Choroid plexus epithelial cell (primary cell): ENCODE results near the gene MNX1.
A peak's percentile ranks its signal among the peaks of the same experiment; 100 is the strongest.

Source experiments
- DNase-seq: peaks from one replicate; pipeline ENCODE4 v3.0.0-alpha.2; 2010; ENCODE audit warnings: low read depth
- H3K4me3 ChIP-seq: 2 replicates; pipeline ENCODE4 v1.5.1; 2011; ENCODE audit warnings: low read depth, mild to moderate bottlenecking, control low read depth, low read length, moderate library complexity
- TF ChIP-seq, protein P1 (sequence below): conservative IDR thresholded peaks from 2 replicates; pipeline ENCODE4 v1.5.1; 2011; ENCODE audit warnings: low read depth, mild to moderate bottlenecking, control low read depth, inconsistent platforms, low read length, moderate library complexity

The MNX1 gene

GRCh38 chr7:157004521-157005455 is 5.7 kb downstream of the MNX1 start:
- H3K4me3 ChIP-seq, result no peak overlapping the region

GRCh38 chr7:157003756-157004520 is 6.5 kb downstream of the MNX1 start:
- no peak overlapping the region for H3K4me3 ChIP-seq
- TF ChIP-seq, protein P1, sequence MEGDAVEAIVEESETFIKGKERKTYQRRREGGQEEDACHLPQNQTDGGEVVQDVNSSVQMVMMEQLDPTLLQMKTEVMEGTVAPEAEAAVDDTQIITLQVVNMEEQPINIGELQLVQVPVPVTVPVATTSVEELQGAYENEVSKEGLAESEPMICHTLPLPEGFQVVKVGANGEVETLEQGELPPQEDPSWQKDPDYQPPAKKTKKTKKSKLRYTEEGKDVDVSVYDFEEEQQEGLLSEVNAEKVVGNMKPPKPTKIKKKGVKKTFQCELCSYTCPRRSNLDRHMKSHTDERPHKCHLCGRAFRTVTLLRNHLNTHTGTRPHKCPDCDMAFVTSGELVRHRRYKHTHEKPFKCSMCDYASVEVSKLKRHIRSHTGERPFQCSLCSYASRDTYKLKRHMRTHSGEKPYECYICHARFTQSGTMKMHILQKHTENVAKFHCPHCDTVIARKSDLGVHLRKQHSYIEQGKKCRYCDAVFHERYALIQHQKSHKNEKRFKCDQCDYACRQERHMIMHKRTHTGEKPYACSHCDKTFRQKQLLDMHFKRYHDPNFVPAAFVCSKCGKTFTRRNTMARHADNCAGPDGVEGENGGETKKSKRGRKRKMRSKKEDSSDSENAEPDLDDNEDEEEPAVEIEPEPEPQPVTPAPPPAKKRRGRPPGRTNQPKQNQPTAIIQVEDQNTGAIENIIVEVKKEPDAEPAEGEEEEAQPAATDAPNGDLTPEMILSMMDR, result no peak
- peak; percentile 57 for DNase-seq

More at GRCh38 chr7:157004521-157005455, 5.7 kb downstream of the MNX1 start:
- DNase-seq, result no peak
- TF ChIP-seq, protein P1, result no peak

DNA sequence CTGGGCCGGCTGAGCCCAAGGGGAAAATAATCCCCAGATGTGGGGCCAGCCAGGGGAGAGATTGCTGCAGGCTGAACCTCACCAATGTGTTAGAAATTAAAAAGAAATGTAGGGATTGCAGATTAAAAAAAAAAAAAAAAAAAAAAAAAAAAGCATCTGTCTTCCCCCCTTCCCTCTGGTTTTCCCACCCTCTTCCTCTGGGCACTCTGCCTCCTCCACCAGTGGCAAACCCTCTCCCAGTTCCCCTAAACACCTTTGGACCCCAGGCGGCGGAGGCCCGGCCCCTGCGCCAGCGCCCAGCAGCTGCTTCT is 7.1 kb downstream of the MNX1 start:
- DNase-seq, result no peak
- no peak overlapping the region for H3K4me3 ChIP-seq
- TF ChIP-seq, protein P1, result no peak

DNA sequence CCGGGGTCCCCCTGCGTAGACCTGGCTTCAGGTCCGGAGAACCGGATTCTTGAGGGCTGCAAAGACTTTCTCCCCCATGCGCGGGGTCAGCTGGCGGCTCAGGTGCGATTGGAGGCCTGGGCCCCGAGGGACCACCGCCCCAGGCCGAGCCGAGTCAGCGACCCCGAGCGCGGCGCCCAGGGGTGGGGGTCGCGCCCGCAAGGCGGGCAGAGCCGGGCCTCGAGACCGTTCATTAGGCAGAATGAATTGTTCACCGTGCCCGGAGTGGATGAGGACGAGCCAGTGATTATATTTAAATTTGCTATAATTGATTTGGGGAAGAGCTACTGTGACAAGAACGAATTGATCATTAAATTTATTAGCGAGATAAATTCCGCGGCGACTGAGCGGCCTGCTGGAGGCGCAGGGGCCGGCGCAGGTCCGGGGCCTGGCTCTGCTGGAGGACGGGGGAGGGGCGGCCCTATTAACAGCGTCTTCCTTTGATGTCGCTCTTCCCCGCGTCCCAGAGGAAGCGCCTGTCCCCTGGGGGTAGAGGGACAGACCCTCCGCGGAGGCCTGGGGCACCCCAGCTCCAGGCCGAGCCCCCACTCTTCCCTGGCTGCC is 7.5 kb downstream of the MNX1 start:
- DNase-seq, result no peak
- TF ChIP-seq, protein P1, result no peak
- no peak overlapping the region for H3K4me3 ChIP-seq

- TF ChIP-seq, protein P1, result no peak
- DNase-seq, result no peak
- H3K4me3 ChIP-seq, result no peak overlapping the region
Observed at GRCh38 chr7:157001920-157002818, 8.3 kb downstream of the MNX1 start.
